HG02678 (cell line): ENCODE measurements around the gene CORO1C.

Experiments used
- ATAC-seq: cut with Tn5 transposase; IDR thresholded peaks from one replicate; pipeline ENCODE4 v1.9.1; 2021; ENCODE audit warnings: mild to moderate bottlenecking, moderate library complexity; ENCODE audit not compliant: unreplicated experiment

The CORO1C gene

GRCh38 chr12:108653922-108654321 lies 77.4 kb downstream of the CORO1C start:
- ATAC-seq: no peak

DNA sequence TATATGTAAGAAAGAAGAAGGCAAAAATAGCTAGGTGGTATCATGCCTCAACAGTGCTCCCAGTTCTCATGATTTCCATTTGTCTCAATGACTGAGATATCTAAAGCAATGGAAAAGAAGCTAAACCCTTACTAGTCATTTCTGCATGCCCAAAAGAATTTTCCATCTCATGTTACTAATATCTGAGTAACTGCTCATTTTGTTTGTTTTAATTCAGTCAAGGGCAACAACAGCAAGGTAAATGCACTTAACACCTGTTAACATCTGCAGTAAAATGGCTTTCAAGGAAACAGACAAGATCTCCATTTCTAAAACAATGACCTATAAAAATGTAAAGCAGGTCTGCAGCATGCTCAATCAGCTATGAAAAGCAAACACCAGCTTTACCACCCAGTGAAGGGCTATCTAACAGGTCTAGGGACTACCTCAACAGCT lies 78.2 kb downstream of the CORO1C start:
- no peak for ATAC-seq

DNA sequence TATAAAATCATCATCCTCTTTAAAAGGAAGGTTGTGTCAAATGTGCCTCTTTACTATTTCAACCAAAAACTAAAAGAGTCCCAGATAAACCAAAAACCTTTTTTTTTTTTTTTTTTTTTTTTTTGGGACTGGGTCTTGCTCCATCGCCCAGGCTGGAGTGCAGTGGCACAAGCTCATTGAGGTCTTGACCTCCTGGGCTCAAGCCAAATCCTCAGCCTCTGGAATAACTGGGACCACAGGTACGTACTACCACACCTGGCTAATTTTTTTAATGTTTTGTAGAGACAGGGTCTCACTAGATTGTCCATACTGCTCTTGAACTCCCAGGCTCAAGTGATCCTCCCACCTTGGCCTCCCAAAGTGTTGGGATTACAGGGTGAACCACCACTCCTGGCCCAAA lies 81.2 kb downstream of the CORO1C start:
- no peak for ATAC-seq

- no peak for ATAC-seq
These were observed 81.6 kb downstream of the CORO1C start for GRCh38 chr12:108649669-108650068.

DNA sequence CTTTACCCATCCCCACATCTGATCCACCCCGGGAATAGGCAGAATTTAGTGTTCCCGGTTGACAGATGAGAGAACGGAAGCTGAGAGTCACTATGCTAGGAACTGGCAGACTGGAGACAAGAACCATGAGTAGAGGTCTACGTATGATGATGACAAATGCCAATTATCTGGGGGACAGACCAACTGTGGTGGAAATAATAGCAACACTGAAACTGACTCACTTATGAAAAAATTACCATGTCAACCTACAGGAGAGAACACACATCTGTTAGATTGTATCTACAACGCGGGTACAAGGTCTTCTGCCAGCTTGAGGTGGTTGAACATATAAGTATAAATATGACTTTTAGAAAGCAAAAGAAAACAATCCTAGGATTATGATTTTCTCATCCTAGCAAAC lies 82.2 kb downstream of the CORO1C start:
- ATAC-seq: no peak

DNA sequence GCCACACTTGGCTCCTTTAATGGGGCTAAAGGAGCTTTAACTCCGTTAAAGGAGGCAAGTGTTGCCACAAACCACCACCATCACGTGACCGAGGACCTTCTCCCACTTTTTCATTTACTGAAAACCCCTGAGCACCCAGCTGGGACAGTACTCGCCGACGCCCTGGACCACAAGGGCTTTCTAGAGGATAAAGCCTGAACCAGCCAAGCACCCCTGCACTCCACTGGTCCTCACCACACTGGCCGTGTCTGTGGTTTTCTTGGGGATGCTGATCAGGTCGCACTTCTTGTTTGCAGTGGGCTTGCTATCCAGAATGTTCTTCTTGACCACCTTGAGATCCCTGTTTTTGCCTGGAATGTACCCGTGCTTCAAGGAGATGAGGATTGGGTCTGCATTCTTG lies 82.9 kb downstream of the CORO1C start:
- ATAC-seq: no peak

GRCh38 chr12:108647585-108648287 lies 83.6 kb downstream of the CORO1C start:
- no peak for ATAC-seq

GRCh38 chr12:108646600-108647579 lies 84.4 kb downstream of the CORO1C start:
- no peak for ATAC-seq

DNA sequence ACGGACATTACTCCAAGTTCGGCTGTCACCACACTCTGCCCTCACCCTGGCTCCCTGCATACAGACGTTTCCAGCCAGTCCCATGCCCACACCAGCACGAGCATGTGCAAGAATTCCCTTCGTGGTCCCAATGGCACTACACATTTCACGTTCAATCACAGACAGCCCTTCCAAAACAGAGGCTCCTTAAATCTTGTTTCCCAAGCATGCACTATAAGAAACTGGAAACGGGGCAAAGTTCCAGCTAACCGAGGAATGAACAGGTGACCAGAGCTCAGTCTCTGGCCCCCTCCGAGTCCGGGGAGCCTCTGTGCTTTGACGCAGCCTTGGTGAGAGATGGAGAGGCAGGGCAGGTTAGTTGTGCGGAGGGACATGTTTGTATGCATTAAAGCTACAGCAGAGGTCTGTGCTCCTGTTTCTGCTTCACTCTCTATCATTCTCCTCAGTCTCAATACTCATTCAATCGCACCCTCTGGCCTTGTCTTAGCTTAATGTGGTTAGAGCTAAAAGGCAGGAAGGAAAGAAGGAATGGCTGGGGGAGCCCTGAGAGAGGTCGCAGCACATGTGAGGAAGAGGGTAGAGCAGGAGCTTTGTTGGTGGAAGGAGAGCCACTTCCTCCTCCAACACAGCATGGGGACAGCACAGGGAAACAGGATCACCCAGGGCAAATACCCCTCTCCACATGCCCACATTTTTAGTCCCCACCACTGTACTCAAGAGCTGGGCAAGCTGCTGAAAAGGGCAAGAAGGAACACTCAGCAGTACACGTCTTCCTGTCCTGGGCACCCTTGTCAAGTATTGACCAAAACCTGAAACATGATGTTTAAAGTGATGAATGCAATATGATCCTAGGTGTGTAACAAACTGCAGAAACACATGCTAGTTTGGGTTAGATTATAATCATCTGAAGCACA lies 85.4 kb downstream of the CORO1C start:
- ATAC-seq: no peak

DNA sequence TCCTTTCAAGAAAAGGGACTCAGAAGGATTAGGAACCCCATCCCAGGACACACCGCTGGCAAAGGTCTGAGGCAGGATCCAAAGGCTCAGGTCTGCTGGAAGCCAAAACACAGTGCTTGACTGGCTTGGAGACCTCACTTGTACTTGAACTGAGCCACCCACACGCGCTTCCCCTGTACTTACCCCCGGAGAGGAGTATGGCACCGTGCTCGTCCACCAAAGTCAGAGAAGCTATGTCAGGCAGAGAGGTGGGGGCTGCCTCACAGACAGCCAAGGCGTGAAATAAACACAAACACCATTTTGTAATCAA lies 86.6 kb downstream of the CORO1C start:
- no peak for ATAC-seq

GRCh38 chr12:108643941-108644810 lies 87.1 kb downstream of the CORO1C start:
- ATAC-seq: no peak

DNA sequence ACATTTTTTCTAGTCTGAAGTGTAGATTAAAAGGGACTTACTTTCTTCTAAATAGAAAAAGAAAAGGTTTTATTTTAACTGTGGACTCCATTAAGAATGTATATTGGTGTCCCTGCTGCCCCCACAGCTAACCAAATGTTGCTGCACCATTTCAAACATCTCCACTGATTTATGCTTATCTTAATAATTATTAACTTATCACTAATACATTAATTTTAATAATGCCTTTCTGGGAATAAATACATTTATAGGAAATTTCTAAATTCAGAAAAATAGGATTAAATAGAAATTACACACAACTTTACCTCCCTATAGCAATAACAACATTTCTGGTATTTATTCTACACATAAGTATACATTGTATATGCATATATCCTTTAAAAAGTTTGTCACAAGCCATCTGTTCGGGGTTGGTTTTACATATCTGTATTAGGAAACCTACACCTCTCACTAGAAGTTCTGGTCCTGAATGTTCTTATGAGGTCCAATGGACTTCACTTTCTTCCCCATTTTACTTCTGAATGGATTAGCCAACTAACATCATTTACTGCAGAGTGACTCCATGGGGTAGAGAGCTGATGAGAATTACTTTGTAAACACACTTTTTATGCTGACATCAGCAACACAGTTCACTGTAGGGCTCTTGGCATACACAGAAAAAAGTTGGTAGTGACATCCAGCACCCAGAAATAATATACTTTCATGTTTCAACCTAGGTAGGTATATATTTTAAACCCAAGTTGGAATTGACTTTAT lies 88.2 kb downstream of the CORO1C start:
- ATAC-seq: no peak

- no peak for ATAC-seq
These were observed 88.9 kb downstream of the CORO1C start for GRCh38 chr12:108642269-108642870.

- no peak for ATAC-seq
These were observed 89.7 kb downstream of the CORO1C start for GRCh38 chr12:108641446-108642268.

GRCh38 chr12:108640802-108641445 lies 90.4 kb downstream of the CORO1C start:
- no peak for ATAC-seq

DNA sequence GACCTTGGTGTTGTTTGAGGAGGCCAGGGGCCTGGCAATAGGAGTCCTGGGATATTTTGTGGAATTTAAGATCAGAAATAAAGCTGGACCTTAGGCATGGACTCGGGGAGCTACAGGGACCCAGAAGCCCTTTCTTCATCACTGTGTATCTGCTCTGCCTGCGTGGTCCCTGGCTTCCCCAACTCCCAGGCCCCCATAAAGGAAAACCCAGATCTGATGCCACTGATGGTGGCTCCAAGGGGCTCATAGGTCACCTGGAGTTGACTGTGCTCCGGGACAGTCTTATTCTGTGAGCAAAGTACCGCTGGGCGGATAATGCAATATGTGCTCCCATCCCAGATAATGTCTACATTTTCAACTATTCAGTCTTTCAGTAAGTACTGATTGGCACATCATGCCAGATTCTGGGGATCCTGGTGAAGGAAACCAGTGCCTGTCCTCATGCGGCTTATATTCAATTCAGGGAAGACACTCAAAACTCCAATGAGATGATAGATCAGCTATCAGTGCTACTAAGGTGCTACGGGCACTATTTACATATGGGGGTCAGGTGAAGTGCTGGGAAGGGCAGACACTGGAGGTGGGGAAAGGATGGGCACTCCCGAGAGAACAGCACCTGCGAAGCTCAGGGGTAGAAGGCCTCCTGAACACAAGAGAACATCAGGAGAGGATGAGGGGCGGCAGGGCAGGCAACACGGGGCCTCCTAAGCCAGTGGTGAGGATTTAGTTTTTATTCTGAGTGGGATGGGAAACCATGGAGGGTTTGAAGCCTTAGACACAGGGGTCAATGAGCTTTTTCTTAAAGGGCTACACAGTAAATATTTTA lies 92.1 kb downstream of the CORO1C start:
- no peak for ATAC-seq
